HK-2 (cell line): Measurements from ENCODE around the gene KRT222.

Experiments used
- DNase-seq: peaks from one replicate; pipeline ENCODE4 v3.0.0-alpha.2; 2018; ENCODE audit not compliant: unreplicated experiment

Gene KRT222

DNA sequence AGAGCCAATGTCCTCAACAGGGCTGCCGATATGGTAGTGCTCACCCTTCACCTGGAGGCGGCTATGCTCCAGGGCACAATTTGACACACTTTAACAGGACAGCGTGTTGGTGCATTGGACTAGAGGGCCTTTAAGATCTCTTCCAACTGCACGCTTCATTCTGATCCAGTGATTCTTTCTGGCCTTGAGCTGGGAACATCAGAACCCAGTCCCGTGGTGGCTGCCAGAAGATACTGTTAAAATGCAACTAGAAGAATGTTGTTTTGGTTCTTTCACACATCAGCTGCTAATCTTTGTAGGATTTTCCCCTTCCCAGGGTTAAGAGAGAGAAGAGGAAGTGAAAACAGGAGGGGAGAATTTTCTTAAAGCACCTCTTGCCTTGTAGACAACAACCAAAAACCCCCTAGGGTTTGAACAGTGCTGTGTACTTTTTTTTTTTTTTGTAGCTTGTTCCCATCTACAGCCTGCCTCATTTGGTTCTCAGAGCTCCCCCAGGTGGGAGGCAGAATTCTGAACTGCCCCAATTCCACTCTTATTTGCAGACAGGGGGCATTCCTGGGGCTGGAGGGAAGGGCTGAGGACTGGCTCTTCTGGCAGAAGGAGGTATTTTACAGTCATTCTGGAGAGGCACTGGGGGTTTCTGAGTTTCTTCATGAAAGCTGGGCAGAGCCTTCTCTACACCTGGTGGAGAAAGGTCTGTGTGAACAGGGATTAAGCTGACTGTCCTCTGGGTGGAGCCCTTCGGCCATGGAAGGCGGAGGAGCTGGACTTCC is 49.7 kb downstream of the KRT222 start:
- DNase-seq: peak; percentile 63

DNA sequence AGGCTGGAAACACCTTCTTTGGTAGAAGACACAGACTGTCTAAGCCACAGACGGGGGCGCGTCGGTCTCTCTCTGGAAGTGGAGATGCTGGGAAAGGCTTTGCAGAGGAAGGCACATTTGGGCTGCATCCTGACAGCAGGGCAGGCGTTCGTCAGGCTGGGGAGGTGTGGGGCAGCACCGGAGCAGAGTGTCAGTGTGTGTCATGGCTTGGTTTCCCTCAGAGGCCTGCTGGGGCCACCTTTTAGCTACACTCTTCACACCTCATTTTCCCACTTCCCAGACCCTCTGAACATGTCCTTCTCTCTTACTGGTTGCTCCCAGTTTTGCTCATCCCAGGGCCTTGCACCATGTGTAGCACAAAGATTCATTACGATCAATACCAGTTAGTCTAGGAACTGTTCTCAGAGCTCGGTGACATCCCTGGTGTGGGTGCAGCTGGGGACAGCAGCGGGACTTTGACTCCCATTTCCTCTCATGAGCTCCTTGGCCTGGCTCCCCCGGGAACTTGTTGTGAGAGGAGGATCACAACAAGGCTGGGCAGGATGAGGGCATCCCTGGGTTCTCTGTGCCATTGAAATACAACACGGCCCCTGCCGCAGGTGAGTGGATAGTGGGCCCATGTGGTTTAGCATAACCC is 50.4 kb downstream of the KRT222 start:
- DNase-seq: no peak

DNA sequence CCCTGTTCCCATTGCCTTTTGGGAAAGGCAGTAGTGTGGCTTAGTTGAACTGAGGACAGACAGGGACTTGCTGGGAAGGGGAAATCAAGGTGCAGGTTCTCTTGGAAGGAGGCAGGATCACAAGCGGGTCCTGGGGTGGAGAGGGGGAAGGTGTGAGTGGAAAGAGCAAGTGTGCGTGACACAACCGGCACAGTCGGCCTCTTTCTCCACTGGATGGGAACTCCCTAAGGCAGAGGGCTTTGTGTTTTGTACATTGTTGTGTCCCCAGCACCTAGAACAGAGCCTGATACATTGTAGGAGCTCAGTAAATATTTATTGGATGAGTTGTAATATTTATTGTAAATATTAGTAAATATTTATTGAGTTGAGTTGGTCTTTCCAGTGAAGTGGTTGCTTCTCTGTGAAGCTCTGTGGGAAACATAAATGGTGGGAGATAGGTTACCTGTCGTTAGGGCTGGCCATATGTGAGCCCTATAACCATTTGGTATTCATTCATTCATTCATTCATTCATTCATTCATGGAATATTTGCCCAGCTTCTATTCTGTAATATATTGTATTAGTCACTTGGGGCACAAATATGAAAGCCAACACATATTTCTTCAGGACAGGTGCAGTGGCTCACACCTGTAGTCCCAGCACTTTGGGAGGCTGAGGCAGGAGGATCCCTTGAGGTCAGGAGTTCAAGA is 51.4 kb downstream of the KRT222 start:
- DNase-seq: no peak

DNA sequence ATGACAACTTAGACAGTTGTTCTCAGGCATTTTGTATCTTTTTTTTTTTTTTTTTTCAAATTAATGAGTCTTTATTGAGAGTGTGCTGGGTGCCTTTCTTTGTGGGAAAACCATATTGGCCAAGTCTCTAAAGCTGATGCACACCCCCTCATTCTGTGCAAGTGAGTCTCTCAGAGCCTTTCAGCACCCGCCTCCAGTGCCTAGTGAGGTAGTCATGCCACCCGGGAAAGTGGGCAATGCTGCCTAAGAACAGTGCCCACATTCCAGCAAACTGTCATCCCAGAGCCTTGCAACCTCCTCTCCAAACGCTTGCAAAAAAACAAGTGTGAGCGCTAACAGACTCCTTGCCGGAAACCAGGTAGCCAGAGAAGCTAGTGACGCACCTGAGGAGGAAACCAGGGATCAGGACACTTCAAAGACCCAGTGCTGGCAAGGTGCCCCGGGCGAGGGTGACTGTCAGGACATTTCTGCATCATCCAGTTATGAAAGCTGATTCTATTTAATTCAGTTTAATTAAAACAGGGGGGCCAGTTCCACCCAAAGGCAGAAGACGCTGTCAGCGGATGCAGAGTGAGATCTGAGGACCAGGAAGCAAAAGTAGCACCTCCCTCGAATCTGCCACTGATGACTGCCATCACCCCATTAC is 52.3 kb downstream of the KRT222 start:
- DNase-seq: no peak

DNA sequence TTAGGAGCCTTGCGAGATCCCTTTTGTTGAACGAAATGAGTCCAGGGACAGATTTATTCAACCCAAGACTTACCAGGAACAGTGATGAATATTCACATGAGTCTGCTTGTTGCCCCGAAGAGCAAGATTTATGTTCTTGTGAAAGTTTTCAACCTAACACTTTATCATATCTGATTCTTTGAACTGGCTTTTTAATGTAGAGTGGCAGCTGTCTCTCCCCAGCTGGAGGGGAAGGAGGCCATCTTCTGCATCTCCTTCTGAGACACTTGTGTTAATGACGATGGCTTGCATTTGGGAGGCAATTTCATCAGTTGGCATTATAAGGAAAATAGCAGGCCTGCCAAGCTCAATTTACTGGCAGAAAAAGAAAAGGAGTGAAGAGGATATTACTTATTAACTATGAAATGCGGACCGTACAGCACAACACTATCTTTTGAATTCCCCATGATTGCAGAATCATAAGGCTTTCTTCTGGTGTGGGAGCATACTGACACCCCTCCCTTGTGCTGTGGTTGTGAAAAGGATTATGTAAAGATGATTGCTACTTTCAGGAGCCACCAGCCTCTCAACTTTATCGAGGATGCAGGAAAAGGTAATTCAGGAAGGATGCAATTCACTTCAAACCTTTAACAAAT is 53.0 kb downstream of the KRT222 start:
- DNase-seq: no peak

GRCh38 chr17:40610359-40610758 is 54.6 kb downstream of the KRT222 start:
- DNase-seq: no peak

GRCh38 chr17:40608061-40608581 is 56.9 kb downstream of the KRT222 start:
- DNase-seq: no peak

GRCh38 chr17:40607641-40608040 is 57.3 kb downstream of the KRT222 start:
- no peak for DNase-seq

GRCh38 chr17:40606548-40607353 is 58.2 kb downstream of the KRT222 start:
- no peak for DNase-seq

- DNase-seq: no peak
Measured at GRCh38 chr17:40605306-40605705, 59.7 kb downstream of the KRT222 start.
